Muscle layer of duodenum (tissue), 2 donors: Measurements from ENCODE around the gene CD96.
"Not testable (repeated sequence)": the region's sequence is repeated elsewhere in the genome, so short reads cannot be mapped to it uniquely, and the experiment has no call there.

Source experiments
- H3K27ac ChIP-seq: one replicate; pipeline ENCODE4 v1.7.0; 2013; ENCODE audit warnings: mild to moderate bottlenecking, low read length
- H3K27me3 ChIP-seq: one replicate; pipeline ENCODE4 v1.7.0; 2013; ENCODE audit warnings: low read depth, mild to moderate bottlenecking, control low read depth, low read length
- H3K36me3 ChIP-seq, 2 donors: one replicate each; pipeline ENCODE4 v1.7.0; 2013; ENCODE audit warnings: low read length in 2 of 2, control low read depth in 1 of 2, mild to moderate bottlenecking in 1 of 2; ENCODE audit not compliant: insufficient read depth in 2 of 2, control insufficient read depth in 1 of 2
- H3K4me1 ChIP-seq, 2 donors: one replicate each; pipeline ENCODE4 v1.7.0; 2013; ENCODE audit warnings: low read length in 2 of 2, mild to moderate bottlenecking in 2 of 2, control low read depth in 1 of 2, moderate library complexity in 1 of 2; ENCODE audit not compliant: insufficient read depth in 2 of 2, control insufficient read depth in 1 of 2
- H3K4me3 ChIP-seq, 2 donors: one replicate each; pipeline ENCODE4 v1.7.0; 2013; ENCODE audit warnings: low read length in 2 of 2, low read depth in 1 of 2, mild to moderate bottlenecking in 1 of 2
- H3K9me3 ChIP-seq, 2 donors: one replicate each; pipeline ENCODE4 v1.7.0; 2013; ENCODE audit warnings: low read length in 2 of 2, control low read depth in 1 of 2, mild to moderate bottlenecking in 1 of 2; ENCODE audit not compliant: control insufficient read depth in 1 of 2
- donor health status: healthy.

CD96 gene

DNA sequence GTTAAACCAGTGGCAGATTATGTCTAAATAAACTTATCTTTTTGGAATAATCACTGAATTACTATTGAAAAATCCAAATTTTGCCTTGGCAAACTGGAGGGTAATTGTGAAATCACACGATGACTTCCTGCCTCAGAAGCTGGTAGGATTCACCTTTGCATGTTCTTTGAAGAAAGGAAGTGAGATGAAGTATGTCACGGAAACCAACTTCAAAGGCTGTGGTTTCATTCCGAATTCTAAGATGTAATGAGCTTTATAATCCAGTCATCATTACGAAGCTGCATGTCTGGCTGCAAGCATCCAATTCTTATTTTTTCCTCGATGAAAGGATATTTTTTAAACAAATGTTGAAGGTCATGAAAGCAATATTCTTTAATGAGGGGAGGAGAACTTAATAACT lies 68.2 kb downstream of the CD96 start:
- Histone ChIP-seq H3K36me3 (no peaks in the 10 kb centered on the region), H3K27ac (no peak overlapping the region)

DNA sequence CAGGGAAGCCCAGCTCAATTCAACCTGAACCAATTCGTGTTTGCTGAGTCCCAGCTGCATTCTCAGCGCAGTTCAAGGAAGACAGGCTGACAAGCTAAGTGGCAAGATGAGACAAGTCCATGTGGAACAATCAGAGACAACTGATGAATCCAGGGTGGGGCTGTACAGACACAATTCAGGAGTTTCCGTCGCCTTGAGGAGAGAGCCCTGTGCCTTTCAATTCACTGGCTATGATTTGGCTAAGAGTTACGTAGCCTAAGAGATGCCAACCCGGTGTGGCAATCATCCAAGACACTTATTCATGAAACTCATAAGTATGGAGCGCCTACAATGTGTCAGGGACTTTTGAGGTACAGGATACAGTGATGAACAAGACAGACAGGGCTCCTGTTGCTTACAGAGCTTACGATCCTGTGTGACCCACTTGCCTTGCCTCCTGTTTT lies 68.6 kb downstream of the CD96 start:
- Histone ChIP-seq H3K9me3 (no peaks in the 10 kb centered on the region), H3K4me3 (no peak overlapping the region), H3K27ac (no peak overlapping the region), H3K36me3 (no peaks in the 10 kb centered on the region), H3K4me1 (no peaks in the 10 kb centered on the region), H3K27me3 (no peaks in the 10 kb centered on the region)

More for the DNA sequence above, 68.2 kb downstream of the CD96 start:
- H3K9me3 ChIP-seq: no peaks in the 10 kb centered on the region
- no peaks in the 10 kb centered on the region for H3K4me1 ChIP-seq
- no peaks in the 10 kb centered on the region for H3K27me3 ChIP-seq
- H3K4me3 ChIP-seq: no peak overlapping the region

DNA sequence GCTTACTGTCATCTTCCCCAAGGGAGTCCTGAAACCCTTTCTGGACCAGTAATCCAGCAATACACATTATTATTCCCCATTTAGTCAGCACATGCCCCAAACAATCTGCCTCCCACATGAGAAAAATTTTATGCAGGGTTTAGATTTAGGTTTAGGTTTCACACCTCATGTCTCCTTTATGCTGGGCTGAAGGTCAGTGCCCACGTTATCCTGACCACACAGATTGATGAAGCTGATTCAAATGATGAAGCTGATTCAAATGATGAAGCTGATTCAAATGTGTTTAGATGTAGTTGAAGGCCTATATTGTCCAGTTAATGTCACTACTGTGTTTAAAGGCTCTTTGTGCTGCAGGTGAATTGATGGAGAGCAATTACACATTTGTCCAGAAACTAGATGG lies 71.3 kb downstream of the CD96 start:
- H3K36me3 ChIP-seq: no peaks in the 10 kb centered on the region
- no peaks in the 10 kb centered on the region for H3K27me3 ChIP-seq
- no peak overlapping the region for H3K4me3 ChIP-seq
- H3K4me1 ChIP-seq: no peaks in the 10 kb centered on the region
- no peak overlapping the region for H3K27ac ChIP-seq
- H3K9me3 ChIP-seq: no peaks in the 10 kb centered on the region

DNA sequence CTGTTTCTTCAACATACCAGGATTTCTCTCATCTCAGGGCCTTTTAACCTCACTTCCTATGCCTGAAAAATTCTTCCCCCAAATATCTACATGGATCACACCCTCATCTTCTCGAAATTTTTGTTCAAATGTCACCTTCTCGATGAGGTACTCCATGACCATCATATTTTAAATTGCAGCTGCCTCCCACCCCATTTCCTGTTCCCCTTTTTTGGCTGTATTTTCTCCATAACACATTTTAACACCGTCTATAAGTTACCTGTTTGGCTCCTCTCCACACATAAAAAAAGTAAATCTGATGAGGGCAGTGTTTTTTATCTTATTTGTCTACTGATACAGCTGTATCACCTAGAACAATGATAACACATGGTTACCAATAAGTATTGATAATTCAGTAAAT lies 73.9 kb downstream of the CD96 start:
- no peak overlapping the region for H3K27ac ChIP-seq
- H3K27me3 ChIP-seq: no peaks in the 10 kb centered on the region
- no peak overlapping the region for H3K4me3 ChIP-seq

DNA sequence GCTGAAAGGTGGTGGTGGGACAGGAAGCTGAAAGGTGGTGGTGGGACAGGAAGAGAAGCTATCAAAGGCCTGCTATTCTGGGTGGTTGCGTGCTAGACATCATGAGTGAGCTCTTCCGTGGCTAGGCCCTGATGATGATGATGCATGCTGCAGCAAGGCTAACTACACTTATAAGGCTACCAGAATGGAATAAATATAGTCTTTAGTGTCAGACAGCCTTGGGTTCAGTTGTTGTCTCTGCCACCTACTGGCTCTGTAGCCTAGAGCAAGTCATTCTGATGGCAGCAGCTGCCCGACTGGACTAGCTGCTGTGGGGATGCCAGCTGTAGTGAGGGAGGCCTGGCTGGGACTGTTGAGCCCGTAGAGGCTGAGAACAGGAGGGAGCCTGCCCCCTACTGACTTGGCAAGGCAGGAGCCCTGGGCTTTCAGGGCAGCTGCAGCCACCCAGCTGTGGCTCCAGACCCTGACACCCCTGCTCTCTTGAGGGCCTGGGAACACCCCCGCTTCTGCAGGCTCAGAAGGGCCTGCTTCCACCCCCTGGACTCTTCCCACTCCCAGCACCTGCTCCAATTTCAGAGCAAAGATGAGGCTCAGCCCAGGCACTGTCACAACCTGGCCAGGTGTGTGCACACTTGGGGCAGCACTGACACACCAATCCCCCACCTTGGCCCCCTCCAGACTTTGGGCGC lies 74.6 kb downstream of the CD96 start:
- Histone ChIP-seq H3K27me3 (no peaks in the 10 kb centered on the region), H3K4me1 (no peaks in the 10 kb centered on the region), H3K9me3 (no peaks in the 10 kb centered on the region), H3K27ac (no peak overlapping the region), H3K36me3 (no peaks in the 10 kb centered on the region), H3K4me3 (no peak overlapping the region)

More for the DNA sequence above, 73.9 kb downstream of the CD96 start:
- Histone ChIP-seq H3K4me1 (no peaks in the 10 kb centered on the region), H3K36me3 (no peaks in the 10 kb centered on the region), H3K9me3 (no peaks in the 10 kb centered on the region)

DNA sequence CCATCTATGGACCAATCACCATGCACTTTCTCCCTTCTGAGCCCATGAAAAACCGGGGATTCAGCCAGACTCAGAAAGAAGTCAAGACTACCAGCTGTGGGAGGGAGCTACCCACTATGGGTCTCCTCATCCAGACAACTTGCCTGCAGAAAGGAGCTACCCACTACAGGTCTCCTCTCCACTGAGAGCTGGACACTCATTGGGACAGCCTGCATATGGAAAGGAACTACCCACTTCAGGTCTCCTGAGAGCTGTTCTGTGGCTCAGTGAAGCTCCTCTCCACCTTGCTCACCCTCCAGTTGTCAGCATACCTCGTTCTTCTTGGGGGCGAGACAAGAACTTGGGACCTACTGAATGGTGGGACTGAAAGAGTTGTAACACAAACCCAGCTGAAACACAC lies 75.4 kb downstream of the CD96 start:
- no peaks in the 10 kb centered on the region for H3K9me3 ChIP-seq
- no peaks in the 10 kb centered on the region for H3K4me1 ChIP-seq
- H3K27ac ChIP-seq: no peak overlapping the region

DNA sequence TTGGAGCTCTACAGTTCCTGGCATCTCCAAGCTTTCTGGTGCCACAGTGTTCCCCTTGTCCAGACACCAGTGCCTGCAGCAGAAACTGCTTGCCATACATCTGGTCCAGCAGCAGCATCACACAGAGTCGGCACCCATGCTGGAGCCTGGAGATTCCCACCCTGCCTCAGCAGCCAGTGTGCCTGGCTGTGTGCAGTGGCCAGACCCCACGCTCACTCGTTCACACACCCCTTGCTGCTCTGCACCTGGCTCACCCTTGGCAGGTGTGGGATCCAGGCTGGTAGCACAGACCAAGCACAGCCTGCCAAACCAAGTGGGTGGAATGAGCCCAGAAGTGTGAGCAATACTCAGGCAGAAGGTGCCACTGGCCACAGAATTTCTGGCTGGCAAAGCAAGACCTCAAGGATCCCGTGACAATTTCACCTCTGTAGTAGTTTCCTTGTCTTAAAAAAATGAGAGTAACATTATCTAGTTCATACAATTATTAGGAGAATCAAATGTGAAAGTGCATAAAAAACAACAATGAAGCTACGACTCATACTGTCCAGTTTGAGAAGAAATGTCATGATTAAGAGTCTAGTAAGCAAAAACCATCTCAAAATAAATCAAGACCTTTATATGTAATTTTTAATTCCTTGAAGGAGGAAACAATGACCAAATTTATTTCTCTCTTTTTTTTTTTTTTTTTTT lies 76.1 kb downstream of the CD96 start:
- no peak overlapping the region for H3K27ac ChIP-seq
- H3K9me3 ChIP-seq: no peaks in the 10 kb centered on the region
- H3K36me3 ChIP-seq: no peaks in the 10 kb centered on the region
- H3K4me3 ChIP-seq: no peak overlapping the region
- no peaks in the 10 kb centered on the region for H3K27me3 ChIP-seq
- H3K4me1 ChIP-seq: no peaks in the 10 kb centered on the region

More for the DNA sequence above, 75.4 kb downstream of the CD96 start:
- H3K27me3 ChIP-seq: no peaks in the 10 kb centered on the region
- H3K4me3 ChIP-seq: no peak overlapping the region
- no peaks in the 10 kb centered on the region for H3K36me3 ChIP-seq

DNA sequence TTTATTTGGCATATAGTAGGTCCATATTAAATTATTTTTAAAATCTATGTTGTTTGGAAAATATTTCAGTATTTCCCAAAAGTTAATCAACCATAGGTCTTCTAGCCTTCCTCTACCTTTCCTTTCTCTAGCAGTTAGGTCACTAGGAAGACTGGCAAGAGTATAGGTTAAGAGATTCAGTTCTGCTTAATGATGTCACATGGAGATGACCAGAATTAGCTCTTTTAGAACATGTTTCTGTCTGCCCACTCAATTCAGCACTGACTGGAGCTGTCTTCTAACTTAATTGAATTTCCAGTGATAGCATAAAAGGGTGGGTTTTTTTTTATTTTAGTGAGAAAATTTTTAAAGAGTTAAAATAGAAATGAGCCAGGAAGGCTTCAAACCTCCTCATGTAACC lies 76.9 kb downstream of the CD96 start:
- no peaks in the 10 kb centered on the region for H3K9me3 ChIP-seq
- H3K4me1 ChIP-seq: no peaks in the 10 kb centered on the region
- H3K4me3 ChIP-seq: no peak overlapping the region
- no peaks in the 10 kb centered on the region for H3K27me3 ChIP-seq
- no peaks in the 10 kb centered on the region for H3K36me3 ChIP-seq
- no peak overlapping the region for H3K27ac ChIP-seq

DNA sequence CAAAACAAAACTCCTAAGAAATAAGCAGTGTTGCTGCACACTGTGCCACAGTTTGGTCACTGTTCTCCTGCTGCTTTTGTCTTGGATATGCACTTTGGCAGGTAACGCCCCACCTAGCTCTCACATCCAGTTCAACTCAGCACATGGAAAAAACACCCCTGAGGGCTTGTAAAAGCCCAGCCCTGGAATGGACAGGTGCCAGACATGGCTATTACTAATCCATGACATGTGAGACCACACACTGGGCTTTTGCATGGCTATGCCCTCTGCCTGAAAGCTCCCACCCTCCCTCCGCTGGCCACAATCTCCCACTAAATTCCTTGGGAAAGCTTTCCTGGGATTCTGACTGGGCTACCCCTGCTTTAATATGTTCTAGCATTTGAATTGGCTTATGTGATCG lies 77.8 kb downstream of the CD96 start:
- Histone ChIP-seq H3K4me3 (no peak overlapping the region), H3K4me1 (no peaks in the 10 kb centered on the region), H3K9me3 (no peaks in the 10 kb centered on the region), H3K36me3 (no peaks in the 10 kb centered on the region), H3K27ac (no peak overlapping the region), H3K27me3 (no peaks in the 10 kb centered on the region)

DNA sequence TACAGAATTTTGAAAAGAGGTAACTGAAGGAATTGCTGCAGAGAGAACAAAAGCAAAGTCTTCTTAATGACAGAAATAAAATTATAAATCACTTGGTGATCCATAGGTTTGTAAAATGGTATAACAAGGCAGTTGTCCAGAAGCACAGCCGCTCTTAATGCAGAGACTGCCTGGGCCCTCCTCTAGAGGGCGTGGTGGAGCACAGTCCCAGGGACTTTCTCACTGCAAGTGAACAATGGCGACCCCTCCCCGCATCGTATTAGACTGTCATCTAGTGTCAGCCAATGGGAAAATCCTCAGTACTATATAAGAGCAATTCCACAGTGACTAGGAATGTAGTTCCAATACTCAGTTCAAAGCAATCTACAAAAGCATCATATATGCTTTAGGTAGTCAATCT lies 79.5 kb downstream of the CD96 start:
- Histone ChIP-seq H3K27me3 (no peaks in the 10 kb centered on the region), H3K36me3 (no peaks in the 10 kb centered on the region), H3K27ac (no peak overlapping the region), H3K9me3 (no peaks in the 10 kb centered on the region), H3K4me1 (no peaks in the 10 kb centered on the region), H3K4me3 (no peak overlapping the region)

DNA sequence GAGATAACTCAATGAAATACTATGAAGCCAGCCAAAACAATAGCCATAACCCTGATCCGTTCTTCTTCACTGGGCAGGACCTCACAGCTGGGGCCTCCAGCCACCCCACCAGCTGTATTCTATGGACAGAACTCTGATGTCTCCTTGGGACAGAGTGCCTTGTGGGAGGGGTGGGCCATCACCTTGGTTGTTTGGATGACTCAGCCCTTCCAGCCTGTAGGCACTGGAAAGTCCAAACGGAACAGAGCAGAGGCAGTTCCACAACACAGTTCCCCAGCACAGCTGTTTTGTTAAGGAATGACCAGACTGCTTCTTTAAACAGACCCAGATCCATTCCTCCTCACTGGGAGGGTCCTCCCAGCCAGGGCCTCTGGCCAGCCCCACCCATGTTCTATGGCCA lies 85.1 kb downstream of the CD96 start:
- Histone ChIP-seq H3K27ac (no peak overlapping the region), H3K9me3 (peaks cover 0 to 14% of the 10 kb centered on the region in 2 donors), H3K4me3 (no peak overlapping the region), H3K27me3 (no peaks in the 10 kb centered on the region), H3K36me3 (no peaks in the 10 kb centered on the region), H3K4me1 (no peaks in the 10 kb centered on the region)

DNA sequence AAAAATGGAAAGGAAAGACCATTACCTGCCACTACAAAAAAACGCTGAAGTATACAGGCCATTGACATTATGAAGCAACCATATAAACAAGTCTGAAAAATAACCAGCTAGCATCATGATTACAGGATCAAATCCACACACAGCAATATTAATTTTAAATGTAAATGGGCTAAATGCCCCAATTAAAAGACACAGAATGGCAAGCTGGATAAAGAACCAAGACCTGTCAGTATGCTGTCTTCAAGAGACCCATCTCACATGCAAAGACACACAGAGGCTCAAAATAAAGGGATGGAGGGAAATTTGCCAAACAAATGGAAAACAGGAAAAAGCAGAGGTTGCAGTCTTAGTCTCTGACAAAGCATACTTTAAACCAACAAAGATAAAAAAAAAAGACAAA lies 87.0 kb downstream of the CD96 start:
- H3K27me3 ChIP-seq: not testable (repeated sequence)

More for the DNA sequence above, 87.0 kb downstream of the CD96 start:
- not testable (repeated sequence) for H3K36me3 ChIP-seq, H3K4me3 ChIP-seq, H3K27ac ChIP-seq, H3K4me1 ChIP-seq
- H3K9me3 ChIP-seq: peaks cover 0 to 14% of the 10 kb centered on the region in 2 donors
